Lower leg skin (tissue), 3 donors: ENCODE measurements around the gene SLBP.

ENCODE experiments used
- POLR2A ChIP-seq, 2 donors: fragments of 450-650 bp; IDR thresholded peaks; one replicate each; pipeline ENCODE4 v1.6.1; 2016 to 2017; ENCODE audit warnings: antibody characterized with exemption in 2 of 2, mild to moderate bottlenecking in 1 of 2, moderate library complexity in 1 of 2
- TF ChIP-seq, protein P1 (sequence below), 3 donors: fragments of 450-650 bp; IDR thresholded peaks; one replicate each; pipeline ENCODE4 v1.5.1; 2016; ENCODE audit warnings: antibody characterized with exemption in 3 of 3, mild to moderate bottlenecking in 3 of 3, moderate library complexity in 2 of 3

DNA sequence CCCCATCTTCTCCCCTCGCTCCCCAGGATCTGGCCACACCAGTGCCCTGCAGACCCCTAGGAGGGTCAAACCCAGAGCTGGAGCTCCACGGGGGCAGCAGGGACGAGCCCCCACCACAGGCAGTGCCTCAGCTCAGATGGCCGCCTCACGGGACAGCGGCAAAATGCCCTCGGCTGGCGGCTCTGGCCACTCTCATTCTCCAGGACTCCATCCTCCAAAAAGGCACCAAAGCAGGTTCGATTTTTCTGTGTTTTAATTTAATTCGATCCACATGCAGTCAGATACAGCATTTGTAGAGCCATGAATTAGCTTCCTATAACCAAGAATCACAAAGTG, 36.3 kb downstream of the SLBP start:
- no peak for TF ChIP-seq POLR2A (IDR thresholded peaks at IDR 0.05)
- TF ChIP-seq, protein P1, sequence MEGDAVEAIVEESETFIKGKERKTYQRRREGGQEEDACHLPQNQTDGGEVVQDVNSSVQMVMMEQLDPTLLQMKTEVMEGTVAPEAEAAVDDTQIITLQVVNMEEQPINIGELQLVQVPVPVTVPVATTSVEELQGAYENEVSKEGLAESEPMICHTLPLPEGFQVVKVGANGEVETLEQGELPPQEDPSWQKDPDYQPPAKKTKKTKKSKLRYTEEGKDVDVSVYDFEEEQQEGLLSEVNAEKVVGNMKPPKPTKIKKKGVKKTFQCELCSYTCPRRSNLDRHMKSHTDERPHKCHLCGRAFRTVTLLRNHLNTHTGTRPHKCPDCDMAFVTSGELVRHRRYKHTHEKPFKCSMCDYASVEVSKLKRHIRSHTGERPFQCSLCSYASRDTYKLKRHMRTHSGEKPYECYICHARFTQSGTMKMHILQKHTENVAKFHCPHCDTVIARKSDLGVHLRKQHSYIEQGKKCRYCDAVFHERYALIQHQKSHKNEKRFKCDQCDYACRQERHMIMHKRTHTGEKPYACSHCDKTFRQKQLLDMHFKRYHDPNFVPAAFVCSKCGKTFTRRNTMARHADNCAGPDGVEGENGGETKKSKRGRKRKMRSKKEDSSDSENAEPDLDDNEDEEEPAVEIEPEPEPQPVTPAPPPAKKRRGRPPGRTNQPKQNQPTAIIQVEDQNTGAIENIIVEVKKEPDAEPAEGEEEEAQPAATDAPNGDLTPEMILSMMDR (IDR thresholded peaks at IDR 0.05), result no peak
